Activated CD4-positive, alpha-beta T cell treated with anti-CD3 and anti-CD28 coated beads for 36 hours (primary cell): ENCODE data around the gene FYN. TPM values are rescaled to one million over a fixed set of nuclear protein-coding genes. Genes with fewer than 3 reads are reported as not detected.
"Not testable (repeated sequence)": the region's sequence is repeated elsewhere in the genome, so short reads cannot be mapped to it uniquely, and the experiment has no call there.

Experiments
- ATAC-seq: fragments of 200-7000 bp; cut with Tn5 transposase; one replicate; pipeline ENCODE4 v1.10.0; 2021; ENCODE audit warnings: mild to moderate bottlenecking, moderate library complexity
- CTCF ChIA-PET: fragments of 350-600 bp; sonication (Branson Sonifier 250); formaldehyde crosslinking; loops from one replicate; lab custom pipeline; 2021; ENCODE audit warnings: antibody characterized with exemption; lab: Charles Lee
- POLR2A ChIA-PET: fragments of 350-600 bp; sonication (Branson Sonifier 250); formaldehyde crosslinking; loops from one replicate; lab custom pipeline; 2021; ENCODE audit warnings: antibody characterized with exemption, inconsistent platforms; lab: Charles Lee
- DNase-seq: peaks from one replicate; pipeline ENCODE4 v3.0.0-alpha.2; 2020
- H3K27ac Mint-ChIP-seq: one replicate; pipeline ENCODE4 v1.8.0; 2021; ENCODE audit warnings: mixed read lengths
- H3K27me3 Mint-ChIP-seq: one replicate; pipeline ENCODE4 v1.8.0; 2021; ENCODE audit warnings: mixed read lengths
- H3K36me3 Mint-ChIP-seq: one replicate; pipeline ENCODE4 v1.8.0; 2021; ENCODE audit warnings: low read depth, mixed read lengths
- H3K4me1 Mint-ChIP-seq: one replicate; pipeline ENCODE4 v1.8.0; 2021; ENCODE audit warnings: mixed read lengths
- H3K4me3 Mint-ChIP-seq: one replicate; pipeline ENCODE4 v1.8.0; 2021; ENCODE audit warnings: mild to moderate bottlenecking, moderate library complexity, mixed read lengths
- H3K9me3 Mint-ChIP-seq: one replicate; pipeline ENCODE4 v1.8.0; 2021; ENCODE audit warnings: low read depth, mixed read lengths
- intact Hi-C, 2 experiments: fragments of 100-400 bp; cut with DNase I in 1 of 2; cut with micrococcal nuclease in 1 of 2; formaldehyde crosslinking; loops; one replicate each; pipeline versions ENCODE4 v1.14.2 to v1.15.1; 2022 to 2024; cut with DNase I, micrococcal nuclease
- total RNA-seq, 2 experiments: library from RNA; stranded (reverse); gene quantifications; one replicate each; pipeline ENCODE4 v1.2.3, GENCODE V29; 2021

Gene FYN
- total RNA-seq, 2 experiments from 2014 or later: 345 to 504 TPM

DNA sequence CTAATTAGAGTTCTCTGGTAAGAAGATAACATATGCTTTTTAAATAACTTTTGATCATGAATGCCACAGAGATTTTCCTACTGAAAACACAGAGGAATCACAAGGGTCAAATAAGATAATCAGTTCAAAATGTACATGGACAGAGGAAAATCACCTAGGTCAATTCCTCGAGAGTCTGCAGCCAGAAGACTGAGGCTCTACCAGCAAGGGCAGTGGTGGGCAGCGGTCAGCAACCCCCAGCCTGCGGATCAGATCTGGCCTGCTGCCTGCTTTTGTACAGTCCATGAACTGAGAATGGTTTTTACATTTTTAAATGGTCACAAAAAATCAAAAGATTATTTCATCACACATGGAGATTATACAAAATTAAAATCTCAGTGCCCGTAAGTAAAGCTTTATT lies 79.0 kb downstream of the FYN start:
- ChIA-PET POLR2A (no interaction called here), CTCF (interaction anchor here (0.5 to 1.5 kb wide), 3 partner anchors 29 to 440 kb away, joined by 3 read pairs; no protein-coding TSS in a partner anchor)
- Mint-ChIP-seq H3K4me3 (peak overlapping the region; percentile 47), H3K27ac (peak overlapping the region; percentile 90), H3K9me3 (no peaks in the 10 kb centered on the region), H3K27me3 (no peaks in the 10 kb centered on the region), H3K4me1 (peaks cover 81% of the 10 kb centered on the region), H3K36me3 (peaks cover 64% of the 10 kb centered on the region)
- DNase-seq (no peak), ATAC-seq (no peak)
- intact Hi-C loops: no loop called here

DNA sequence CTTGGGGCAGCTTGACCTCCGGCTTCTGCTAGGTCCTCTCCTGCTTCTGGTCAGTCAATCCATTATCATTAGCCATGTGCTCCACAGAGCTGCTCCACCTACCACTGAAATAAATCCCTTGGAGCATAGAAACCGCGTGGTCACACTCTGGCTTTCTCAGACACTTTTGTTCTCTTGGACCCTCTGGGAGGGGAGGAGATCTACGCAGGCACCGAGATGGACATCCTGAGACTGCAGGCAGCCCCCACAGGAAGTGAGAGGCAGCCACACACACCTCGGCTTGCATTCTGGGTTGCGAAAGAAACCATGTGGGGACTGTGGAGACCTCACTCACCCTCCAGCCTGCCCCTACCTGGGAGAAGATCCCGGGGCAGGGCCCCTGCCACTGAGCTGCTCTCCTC lies 79.5 kb downstream of the FYN start:
- intact Hi-C loops: no loop called here
- H3K4me3 Mint-ChIP-seq: peak overlapping the region; percentile 47
- H3K27me3 Mint-ChIP-seq: no peaks in the 10 kb centered on the region
- CTCF ChIA-PET: interaction anchor here (0.5 to 1.5 kb wide), 4 partner anchors 29 to 439 kb away, joined by 3 to 5 read pairs (median 3); no protein-coding TSS in a partner anchor
- peaks cover 75% of the 10 kb centered on the region for H3K4me1 Mint-ChIP-seq
- DNase-seq: peak; percentile 65
- H3K9me3 Mint-ChIP-seq: no peaks in the 10 kb centered on the region
- ATAC-seq: peak; percentile 53
- peak overlapping the region; percentile 90 for H3K27ac Mint-ChIP-seq
- POLR2A ChIA-PET: no interaction called here
- H3K36me3 Mint-ChIP-seq: peaks cover 58% of the 10 kb centered on the region

- H3K27ac Mint-ChIP-seq: peak overlapping the region; percentile 90
- no peak for DNase-seq
- H3K36me3 Mint-ChIP-seq: peaks cover 54% of the 10 kb centered on the region
- CTCF ChIA-PET: interaction anchor here (0.7 to 1.1 kb wide), 7 partner anchors 9 to 217 kb away, joined by 3 to 5 read pairs (median 3); no protein-coding TSS in a partner anchor
- H3K4me1 Mint-ChIP-seq: peaks cover 69% of the 10 kb centered on the region
- no peak for ATAC-seq
- intact Hi-C loops: no loop called here
- H3K9me3 Mint-ChIP-seq: no peaks in the 10 kb centered on the region
- no peaks in the 10 kb centered on the region for H3K27me3 Mint-ChIP-seq
- POLR2A ChIA-PET: no interaction called here
- H3K4me3 Mint-ChIP-seq: peak overlapping the region; percentile 47
Measured at GRCh38 chr6:111792914-111793700, 80.1 kb downstream of the FYN start.

DNA sequence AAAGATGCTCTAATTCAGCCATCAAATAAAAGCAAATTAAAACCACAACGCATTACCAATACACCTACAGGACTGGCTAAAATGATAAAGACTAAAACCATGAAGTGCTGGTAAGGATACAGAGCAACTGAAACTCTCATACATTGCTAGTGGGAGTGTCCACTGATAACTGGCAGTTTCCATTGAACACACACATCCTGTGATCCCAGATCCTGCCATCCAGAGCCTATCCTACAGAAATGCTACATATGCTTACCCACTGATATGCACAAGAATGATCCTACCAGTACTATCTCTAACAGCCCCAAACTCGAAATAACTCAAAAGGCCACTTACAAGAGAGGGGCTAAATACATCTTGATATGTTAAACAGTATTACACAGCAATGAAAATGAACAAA lies 81.0 kb downstream of the FYN start:
- ATAC-seq (no peak), DNase-seq (no peak)
- peaks cover 54% of the 10 kb centered on the region for H3K36me3 Mint-ChIP-seq
- H3K27ac Mint-ChIP-seq: peak overlapping the region; percentile 52
- intact Hi-C loops: no loop called here
- POLR2A ChIA-PET: no interaction called here
- CTCF ChIA-PET: interaction anchor here (0.7 to 1.1 kb wide), 4 partner anchors 8 to 63 kb away, joined by 3 to 5 read pairs (median 4); no protein-coding TSS in a partner anchor
- no peaks in the 10 kb centered on the region for H3K27me3 Mint-ChIP-seq
- peak overlapping the region; percentile 16 for H3K4me3 Mint-ChIP-seq
- H3K9me3 Mint-ChIP-seq: no peaks in the 10 kb centered on the region
- peaks cover 66% of the 10 kb centered on the region for H3K4me1 Mint-ChIP-seq

GRCh38 chr6:111791415-111791814 lies 81.8 kb downstream of the FYN start:
- ChIA-PET CTCF (interaction anchor here (2.0 to 2.3 kb wide), 2 partner anchors 12 to 39 kb away, joined by 5 to 6 read pairs; no protein-coding TSS in a partner anchor), POLR2A (interaction anchor here (0.7 kb wide), 1 partner anchor 48 kb away, joined by 7 read pairs; no protein-coding TSS in a partner anchor)
- DNase-seq: no peak
- H3K9me3 Mint-ChIP-seq: no peaks in the 10 kb centered on the region
- no peaks in the 10 kb centered on the region for H3K27me3 Mint-ChIP-seq
- no peak for ATAC-seq
- H3K36me3 Mint-ChIP-seq: peaks cover 52% of the 10 kb centered on the region
- H3K4me1 Mint-ChIP-seq: peaks cover 59% of the 10 kb centered on the region
- no peak overlapping the region for H3K4me3 Mint-ChIP-seq
- H3K27ac Mint-ChIP-seq: peak overlapping the region; percentile 52
- intact Hi-C loops: no loop called here

- Mint-ChIP-seq H3K27me3 (no peaks in the 10 kb centered on the region), H3K27ac (no peak overlapping the region), H3K4me3 (no peak overlapping the region), H3K4me1 (peaks cover 55% of the 10 kb centered on the region), H3K36me3 (peaks cover 51% of the 10 kb centered on the region), H3K9me3 (no peaks in the 10 kb centered on the region)
- no peak for DNase-seq
- intact Hi-C loops: no loop called here
- ChIA-PET CTCF (interaction anchor here (1.0 to 2.6 kb wide), 8 partner anchors 9 to 203 kb away, joined by 3 to 6 read pairs (median 5); no protein-coding TSS in a partner anchor), POLR2A (no interaction called here)
- ATAC-seq: no peak
Measured at GRCh38 chr6:111789598-111789997, 83.7 kb downstream of the FYN start.

GRCh38 chr6:111788379-111789276 lies 84.6 kb downstream of the FYN start:
- Mint-ChIP-seq H3K36me3 (peaks cover 50% of the 10 kb centered on the region), H3K9me3 (no peaks in the 10 kb centered on the region), H3K27ac (no peak overlapping the region), H3K27me3 (no peaks in the 10 kb centered on the region), H3K4me3 (no peak overlapping the region), H3K4me1 (peaks cover 55% of the 10 kb centered on the region)
- intact Hi-C loops: no loop called here
- DNase-seq (no peak), ATAC-seq (no peak)
- ChIA-PET POLR2A (no interaction called here), CTCF (interaction anchor here (0.8 to 2.6 kb wide), 5 partner anchors 8 to 55 kb away, joined by 3 to 6 read pairs (median 4); no protein-coding TSS in a partner anchor)

- H3K4me3 Mint-ChIP-seq, H3K27ac Mint-ChIP-seq, DNase-seq, POLR2A ChIA-PET, intact Hi-C loops, CTCF ChIA-PET, H3K27me3 Mint-ChIP-seq, H3K9me3 Mint-ChIP-seq, ATAC-seq: not testable (repeated sequence)
- Mint-ChIP-seq H3K4me1 (peaks cover 56% of the 10 kb centered on the region), H3K36me3 (peaks cover 51% of the 10 kb centered on the region)
Measured at GRCh38 chr6:111786151-111786550, 87.1 kb downstream of the FYN start.

DNA sequence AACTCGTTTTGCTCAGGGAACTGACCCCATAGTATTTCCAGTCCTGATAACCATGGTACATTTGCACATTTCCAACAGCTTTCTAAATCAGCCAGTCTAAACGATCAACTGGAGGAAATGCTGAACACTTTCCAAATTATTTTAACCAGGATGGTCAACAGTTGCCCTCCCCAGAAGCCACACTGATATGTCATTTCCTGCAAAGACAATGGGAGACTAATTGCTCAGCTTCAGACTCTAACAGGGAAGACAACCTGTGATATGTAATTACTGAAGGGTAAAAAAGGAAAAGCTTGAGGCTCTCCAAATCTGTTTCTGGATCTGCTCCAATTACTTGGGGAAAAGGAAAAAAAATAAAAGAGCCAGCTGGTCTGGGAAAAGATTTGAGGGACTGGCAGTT lies 88.8 kb downstream of the FYN start:
- no peak for DNase-seq
- intact Hi-C loops: no loop called here
- H3K27me3 Mint-ChIP-seq: no peaks in the 10 kb centered on the region
- peaks cover 2% of the 10 kb centered on the region for H3K9me3 Mint-ChIP-seq
- peaks cover 57% of the 10 kb centered on the region for H3K36me3 Mint-ChIP-seq
- no peak for ATAC-seq
- H3K27ac Mint-ChIP-seq: peak overlapping the region; percentile 78
- peaks cover 64% of the 10 kb centered on the region for H3K4me1 Mint-ChIP-seq
- ChIA-PET POLR2A (interaction anchor here (0.6 to 1.4 kb wide), 2 partner anchors 14 to 31 kb away, joined by 3 to 6 read pairs; no protein-coding TSS in a partner anchor), CTCF (interaction anchor here (0.8 to 2.5 kb wide), 10 partner anchors 8 to 76 kb away, joined by 3 to 16 read pairs (median 4); no protein-coding TSS in a partner anchor)
- no peak overlapping the region for H3K4me3 Mint-ChIP-seq

GRCh38 chr6:111782887-111783466 lies 90.3 kb downstream of the FYN start:
- ChIA-PET CTCF (interaction anchor here (1.1 to 2.5 kb wide), 4 partner anchors 13 to 73 kb away, joined by 3 to 16 read pairs (median 5); no protein-coding TSS in a partner anchor), POLR2A (interaction anchor here (1.4 kb wide), 1 partner anchor 12 kb away, joined by 6 read pairs; no protein-coding TSS in a partner anchor)
- Mint-ChIP-seq H3K9me3 (peaks cover 2% of the 10 kb centered on the region), H3K4me1 (peaks cover 79% of the 10 kb centered on the region), H3K36me3 (peaks cover 70% of the 10 kb centered on the region), H3K27ac (peak overlapping the region; percentile 76), H3K4me3 (no peak overlapping the region), H3K27me3 (no peaks in the 10 kb centered on the region)
- no peak for ATAC-seq
- no peak for DNase-seq
- intact Hi-C loops: no loop called here
